Measurements from ENCODE around the gene SH3PXD2A. TPM values are rescaled to one million over a fixed set of nuclear protein-coding genes. Genes with fewer than 3 reads are reported as not detected.

Gene SH3PXD2A
- total and polyA plus RNA-seq, 9 of the 15 experiments (the other 6 are each of a cell fraction or from before 2014, with no cell fraction given): 0.41 to 9.3 (median 2.5) TPM

GRCh38 chr10:103696411-103697145 lies 158.8 kb downstream of the SH3PXD2A start (continued):
- TF ChIP-seq ZNF280A (IDR thresholded peaks at IDR 0.05; ENCODE audit: low read depth, partially characterized antibody) (no peak), GTF3C2 (IDR thresholded peaks at IDR 0.05; ENCODE audit: borderline replicate concordance, extremely low read depth, insufficient read length) (peak; percentile 40), BRCA1 (IDR thresholded peaks at IDR 0.05) (no peak), BRCA1 (CRISPR knock-in tag; IDR thresholded peaks at IDR 0.05) (no peak), ZNF408 (CRISPR knock-in tag; IDR thresholded peaks at IDR 0.05; ENCODE audit: low read depth) (no peak), FOXM1 (IDR thresholded peaks at IDR 0.05; ENCODE audit: low read depth) (0 out of 2 replicates have a peak, but pooled peaks have one; percentile 13), FOXM1 (CRISPR knock-in tag; IDR thresholded peaks at IDR 0.05; ENCODE audit: low read depth) (no peak), ZNF324 (CRISPR knock-in tag; IDR thresholded peaks at IDR 0.05) (no peak), NRF1 (conservative IDR thresholded peaks at IDR 0.05 in 1 of 2, IDR thresholded peaks at IDR 0.05 in 1 of 2) (no peak), SRSF1 (IDR thresholded peaks at IDR 0.05; ENCODE audit: low read depth, low read length) (no peak), SMARCA4 (IDR thresholded peaks at IDR 0.05) (peak; percentile 37; the same call in 1 of the 2 replicates), ZNF232 (CRISPR knock-in tag; IDR thresholded peaks at IDR 0.05) (no peak), ZNF282 (CRISPR knock-in tag; IDR thresholded peaks at IDR 0.05) (no peak), HOXB6 (CRISPR knock-in tag; IDR thresholded peaks at IDR 0.05; ENCODE audit: borderline replicate concordance) (no peak), L3MBTL2 (IDR thresholded peaks at IDR 0.05) (0 out of 2 replicates have a peak, but pooled peaks have one; percentile 18), STAG1 (CRISPR knock-in tag; IDR thresholded peaks at IDR 0.05; ENCODE audit: borderline replicate concordance) (no peak), CEBPG (CRISPR knock-in tag; IDR thresholded peaks at IDR 0.05) (peak; percentile 87), CEBPG (tag; conservative IDR thresholded peaks at IDR 0.05 in 1 of 2, IDR thresholded peaks at IDR 0.05 in 1 of 2) (peak; percentile 13 to 79; a peak in 2 of 4 replicates), POLR2AphosphoS2 (IDR thresholded peaks at IDR 0.05; ENCODE audit: low read length) (no peak), ZNF316 (IDR thresholded peaks at IDR 0.05) (peak; percentile 45), PKNOX1 (IDR thresholded peaks at IDR 0.05) (peak; percentile 57), TGIF2 (CRISPR knock-in tag; IDR thresholded peaks at IDR 0.05) (no peak), POLR2B (IDR thresholded peaks at IDR 0.05; ENCODE audit: low read depth, partially characterized antibody) (peak; percentile 17), SNAPC5 (CRISPR knock-in tag; IDR thresholded peaks at IDR 0.05) (no peak), MCM3 (IDR thresholded peaks at IDR 0.05) (no peak), JUNB (CRISPR knock-in tag; conservative IDR thresholded peaks at IDR 0.05) (no peak)

Measured in K562 (cell line).